Body of pancreas (tissue), 4 donors: ENCODE measurements around the gene PRR30.

Experiments used
- CTCF ChIP-seq, 7 experiments: fragments of 450-650 bp in 4 of 7; fragments of 200-600 bp in 3 of 7; sonication (generic) in 3 of 7; IDR thresholded peaks; one replicate each; pipeline ENCODE4 v1.5.1; 2016 to 2019; ENCODE audit warnings: antibody characterized with exemption in 7 of 7
- POLR2A ChIP-seq, 3 donors: fragments of 450-650 bp; IDR thresholded peaks; one replicate each; pipeline ENCODE4 v1.6.1; 2016; ENCODE audit warnings: antibody characterized with exemption in 3 of 3, mild to moderate bottlenecking in 2 of 3

GRCh38 chr2:27162151-27163121 lies 23.2 kb upstream of the PRR30 start:
- no peak for TF ChIP-seq CTCF (IDR thresholded peaks at IDR 0.05)
- TF ChIP-seq POLR2A (IDR thresholded peaks at IDR 0.05), result no peak
